H9 (cell line): Measurements from ENCODE around the gene KLF13. TPM values are rescaled to one million over a fixed set of nuclear protein-coding genes. Genes with fewer than 3 reads are reported as not detected.

Experiments used
- DNase-seq: peaks from one replicate; pipeline ENCODE4 v3.0.0-alpha.2; 2017
- H2AFZ ChIP-seq: one replicate; pipeline ENCODE4 v1.6.1; 2013; ENCODE audit warnings: mild to moderate bottlenecking, low read length, control low read depth, moderate library complexity
- H2AK5ac ChIP-seq: 2 replicates; pipeline ENCODE4 v1.6.1; 2013; ENCODE audit warnings: low read length, control low read depth, mixed read lengths; ENCODE audit not compliant: insufficient read length
- H2BK120ac ChIP-seq: one replicate; pipeline ENCODE4 v1.6.1; 2013; ENCODE audit warnings: low read depth, mild to moderate bottlenecking, low read length, control low read depth, inconsistent platforms; ENCODE audit not compliant: poor library complexity, severe bottlenecking
- H2BK12ac ChIP-seq: 2 replicates; pipeline ENCODE4 v1.6.1; 2013; ENCODE audit warnings: low read length, control low read depth, mixed read lengths, low read depth; ENCODE audit not compliant: insufficient read length
- H2BK15ac ChIP-seq: 2 replicates; pipeline ENCODE4 v1.6.1; 2013; ENCODE audit warnings: low read depth, low read length, control low read depth
- H2BK20ac ChIP-seq: one replicate; pipeline ENCODE4 v1.6.1; 2013; ENCODE audit warnings: low read depth, mild to moderate bottlenecking, low read length, control low read depth, inconsistent platforms; ENCODE audit not compliant: poor library complexity, severe bottlenecking
- H2BK5ac ChIP-seq: 2 replicates; pipeline ENCODE4 v1.6.1; 2013; ENCODE audit warnings: low read length, control low read depth, mixed read lengths; ENCODE audit not compliant: insufficient read length
- H3K14ac ChIP-seq: 2 replicates; pipeline ENCODE4 v1.6.1; 2013; ENCODE audit warnings: low read length, control low read depth; ENCODE audit not compliant: insufficient read depth
- H3K18ac ChIP-seq: 2 replicates; pipeline ENCODE4 v1.6.1; 2013; ENCODE audit warnings: low read depth, mild to moderate bottlenecking, mixed read lengths, low read length, control low read depth; ENCODE audit not compliant: insufficient read length
- H3K23ac ChIP-seq: 2 replicates; pipeline ENCODE4 v1.6.1; 2013; ENCODE audit warnings: low read length, control low read depth, mixed read lengths, low read depth; ENCODE audit not compliant: insufficient read length
- H3K23me2 ChIP-seq: 2 replicates; pipeline ENCODE4 v1.6.1; 2013; ENCODE audit warnings: low read depth, mild to moderate bottlenecking, mixed read lengths, low read length, control low read depth; ENCODE audit not compliant: insufficient read length, poor library complexity, severe bottlenecking
- H3K27ac ChIP-seq: 2 replicates; pipeline ENCODE4 v1.5.1; 2013; ENCODE audit warnings: low read length, control low read depth, mixed read lengths, low read depth; ENCODE audit not compliant: insufficient read length
- H3K27me3 ChIP-seq: 2 replicates; pipeline ENCODE4 v1.6.1; 2013; ENCODE audit warnings: low read length, control low read depth, inconsistent platforms; ENCODE audit not compliant: insufficient read depth
- H3K4ac ChIP-seq: 2 replicates; pipeline ENCODE4 v1.6.1; 2013; ENCODE audit warnings: low read depth, mild to moderate bottlenecking, control low read depth, inconsistent platforms, low read length, moderate library complexity
- H3K4me1 ChIP-seq: 2 replicates; pipeline ENCODE4 v1.6.1; 2013; ENCODE audit warnings: low read length, control low read depth, inconsistent platforms; ENCODE audit not compliant: insufficient read depth
- H3K4me2 ChIP-seq: 2 replicates; pipeline ENCODE4 v1.6.1; 2013; ENCODE audit warnings: low read length, control low read depth, mixed read lengths; ENCODE audit not compliant: insufficient read length, insufficient read depth
- H3K56ac ChIP-seq: 2 replicates; pipeline ENCODE4 v1.6.1; 2013; ENCODE audit warnings: low read depth, mild to moderate bottlenecking, mixed read lengths, low read length, control low read depth; ENCODE audit not compliant: insufficient read length
- H3K79me1 ChIP-seq: 2 replicates; pipeline ENCODE4 v1.6.1; 2013; ENCODE audit warnings: low read depth, mild to moderate bottlenecking, moderate library complexity, low read length, control low read depth, inconsistent platforms; ENCODE audit not compliant: insufficient read depth, poor library complexity, severe bottlenecking
- H3K79me2 ChIP-seq: 2 replicates; pipeline ENCODE4 v1.6.1; 2013; ENCODE audit warnings: low read length, control low read depth, inconsistent platforms; ENCODE audit not compliant: insufficient read depth
- H3K9ac ChIP-seq: 2 replicates; pipeline ENCODE4 v1.6.1; 2013; ENCODE audit warnings: low read length, control low read depth, mixed read lengths; ENCODE audit not compliant: insufficient read length; ENCODE audit errors: extremely low read depth
- H3K9me3 ChIP-seq: one replicate; pipeline ENCODE4 v1.6.1; 2013; ENCODE audit warnings: low read depth, low read length, inconsistent platforms; ENCODE audit not compliant: control insufficient read depth
- H3T11ph ChIP-seq: one replicate; pipeline ENCODE4 v1.6.1; 2013; ENCODE audit warnings: mild to moderate bottlenecking, low read length, control low read depth, inconsistent platforms
- H4K20me1 ChIP-seq: one replicate; pipeline ENCODE4 v1.6.1; 2013; ENCODE audit not compliant: control insufficient read depth, insufficient read length, insufficient read depth
- H4K5ac ChIP-seq: 2 replicates; pipeline ENCODE4 v1.6.1; 2013; ENCODE audit warnings: low read depth, mild to moderate bottlenecking, mixed read lengths, low read length, control low read depth; ENCODE audit not compliant: insufficient read length
- H4K8ac ChIP-seq: replicated peaks from 2 replicates; pipeline ENCODE4 v1.6.1; 2013; ENCODE audit warnings: low read length, control low read depth, mixed read lengths, low read depth; ENCODE audit not compliant: insufficient read length
- H4K91ac ChIP-seq: 2 replicates; pipeline ENCODE4 v1.6.1; 2013; ENCODE audit warnings: low read depth, mild to moderate bottlenecking, moderate library complexity, mixed read lengths, low read length, control low read depth; ENCODE audit not compliant: insufficient read length
- H3K27ac Mint-ChIP-seq, 3 experiments: 2 replicates in 2 of 3; 3 replicates in 1 of 3; pipeline ENCODE4 v1.8.0; 2020 to 2021; ENCODE audit warnings: mixed read lengths in 3 of 3, mild to moderate bottlenecking in 1 of 3, moderate library complexity in 1 of 3
- H3K27me3 Mint-ChIP-seq: 2 replicates; pipeline ENCODE4 v1.8.0; 2021; ENCODE audit warnings: low read depth, mild to moderate bottlenecking, moderate library complexity, mixed read lengths
- H3K36me3 Mint-ChIP-seq, 3 experiments: 2 replicates in 2 of 3; 3 replicates in 1 of 3; pipeline ENCODE4 v1.8.0; 2020 to 2021; ENCODE audit warnings: low read depth in 3 of 3, mixed read lengths in 3 of 3; ENCODE audit not compliant: insufficient read depth in 1 of 3
- H3K4me1 Mint-ChIP-seq, 2 experiments: 2 replicates each; pipeline ENCODE4 v1.8.0; 2020; ENCODE audit warnings: mixed read lengths in 2 of 2
- H3K4me3 Mint-ChIP-seq, 2 experiments: 2 replicates in 1 of 2; 3 replicates in 1 of 2; pipeline ENCODE4 v1.8.0; 2020 to 2021; ENCODE audit warnings: mild to moderate bottlenecking in 2 of 2, mixed read lengths in 2 of 2, moderate library complexity in 1 of 2
- H3K9me3 Mint-ChIP-seq, 2 experiments: 2 replicates in 1 of 2; 3 replicates in 1 of 2; pipeline ENCODE4 v1.8.0; 2020; ENCODE audit warnings: mild to moderate bottlenecking in 2 of 2, mixed read lengths in 2 of 2, moderate library complexity in 1 of 2
- WGBS: extraction: QIAGEN DNeasy Blood & Tissue Kit; methylation state at CpG from one replicate; pipeline ENCODE4 v1.1.7; 2013; ENCODE audit warnings: missing lambda C conversion rate, low lambda C conversion rate, mixed read lengths; ENCODE audit not compliant: insufficient read length; ENCODE audit errors: extremely low coverage; 5-methylcytosine and 5-hydroxymethylcytosine counted together
- total RNA-seq: library from RNA; stranded (reverse); gene quantifications from 2 replicates; pipeline ENCODE4 v1.2.1, GENCODE V29; 2021
- TF ChIP-seq, protein P1 (sequence below): fragments of 200-600 bp; sonication (generic); conservative IDR thresholded peaks from 3 replicates; pipeline ENCODE4 v1.8.0; 2021; ENCODE audit warnings: antibody characterized with exemption, mild to moderate bottlenecking

Gene KLF13
- total RNA-seq, 1 experiment from 2014 or later, result 33.4 TPM

DNA sequence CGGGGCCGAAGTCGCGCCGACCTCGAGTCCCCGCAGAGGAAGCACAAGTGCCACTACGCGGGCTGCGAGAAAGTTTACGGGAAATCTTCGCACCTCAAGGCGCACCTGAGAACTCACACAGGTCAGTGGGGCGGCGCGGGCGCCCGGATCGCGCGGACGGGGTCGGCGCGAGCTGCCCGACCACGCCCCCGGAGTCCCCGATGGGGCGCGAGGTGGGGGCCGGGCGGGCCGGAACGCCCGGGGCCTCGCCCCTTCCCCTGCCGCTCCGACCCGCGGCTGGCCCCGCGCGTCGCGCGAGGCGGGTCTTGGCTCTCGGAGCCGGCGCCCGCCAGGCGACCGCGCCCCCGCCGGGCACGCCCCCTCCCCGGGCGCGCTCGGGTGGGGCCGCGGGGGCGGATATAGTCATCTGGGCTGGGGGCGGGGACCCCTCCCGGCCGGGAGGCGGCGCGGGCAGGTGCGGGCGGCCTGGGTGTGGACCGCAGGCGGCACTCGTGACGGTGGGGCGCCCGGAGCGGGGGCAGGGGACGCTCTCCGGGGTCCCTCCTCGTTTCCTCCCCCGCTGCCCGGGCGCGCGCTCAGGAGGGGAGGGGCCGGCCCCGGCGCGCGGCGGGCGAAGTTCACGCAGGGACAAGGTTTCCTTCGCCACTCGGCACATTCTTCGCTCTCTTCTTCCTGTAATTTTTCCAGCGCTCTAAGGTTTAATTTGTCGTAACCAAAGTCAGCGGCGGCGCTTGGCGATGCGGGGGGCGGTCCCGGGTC, 1.2 kb downstream of the KLF13 start:
- TF ChIP-seq, protein P1, sequence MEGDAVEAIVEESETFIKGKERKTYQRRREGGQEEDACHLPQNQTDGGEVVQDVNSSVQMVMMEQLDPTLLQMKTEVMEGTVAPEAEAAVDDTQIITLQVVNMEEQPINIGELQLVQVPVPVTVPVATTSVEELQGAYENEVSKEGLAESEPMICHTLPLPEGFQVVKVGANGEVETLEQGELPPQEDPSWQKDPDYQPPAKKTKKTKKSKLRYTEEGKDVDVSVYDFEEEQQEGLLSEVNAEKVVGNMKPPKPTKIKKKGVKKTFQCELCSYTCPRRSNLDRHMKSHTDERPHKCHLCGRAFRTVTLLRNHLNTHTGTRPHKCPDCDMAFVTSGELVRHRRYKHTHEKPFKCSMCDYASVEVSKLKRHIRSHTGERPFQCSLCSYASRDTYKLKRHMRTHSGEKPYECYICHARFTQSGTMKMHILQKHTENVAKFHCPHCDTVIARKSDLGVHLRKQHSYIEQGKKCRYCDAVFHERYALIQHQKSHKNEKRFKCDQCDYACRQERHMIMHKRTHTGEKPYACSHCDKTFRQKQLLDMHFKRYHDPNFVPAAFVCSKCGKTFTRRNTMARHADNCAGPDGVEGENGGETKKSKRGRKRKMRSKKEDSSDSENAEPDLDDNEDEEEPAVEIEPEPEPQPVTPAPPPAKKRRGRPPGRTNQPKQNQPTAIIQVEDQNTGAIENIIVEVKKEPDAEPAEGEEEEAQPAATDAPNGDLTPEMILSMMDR, result 0 out of 3 replicates have a peak, but pooled peaks have one; percentile 12
- H3K9me3 Mint-ChIP-seq, result no peaks in the 10 kb centered on the region; a peak in 1 of 5 replicates
- Histone ChIP-seq H2AK5ac (no peak overlapping the region), H2BK15ac (no peak overlapping the region), H3K23me2 (peaks cover 13% of the 10 kb centered on the region), H3K23ac (no peak overlapping the region), H3K27ac (no peak overlapping the region), H3K14ac (no peak overlapping the region), H3K4me2 (peak overlapping the region; percentile 21), H3K79me2 (peaks cover 13% of the 10 kb centered on the region), H3K79me1 (peaks cover 3% of the 10 kb centered on the region), H2BK20ac (no peak overlapping the region), H3T11ph (no peak overlapping the region), H4K8ac (no peak overlapping the region), H3K9ac (no peak overlapping the region), H4K91ac (no peak overlapping the region), H2AFZ (no peak overlapping the region), H3K4me1 (peaks cover 3% of the 10 kb centered on the region; the same call in 1 of the 2 replicates), H2BK120ac (no peak overlapping the region), H3K9me3 (no peaks in the 10 kb centered on the region), H2BK5ac (no peak overlapping the region), H4K5ac (no peak overlapping the region), H3K56ac (no peak overlapping the region), H3K27me3 (0 out of 2 replicates have a peak, but pooled peaks cover 2% of the 10 kb centered on the region), H4K20me1 (no peaks in the 10 kb centered on the region), H3K18ac (no peak overlapping the region), H3K4ac (no peak overlapping the region), H2BK12ac (no peak overlapping the region)
- H3K27ac Mint-ChIP-seq, result no peak overlapping the region
- WGBS, result no CpG with 5 or more reads among the region's 108 CpGs
- H3K36me3 Mint-ChIP-seq, result peaks cover 0 to 10% (median 2%) of the 10 kb centered on the region in 3 experiments; a peak in 2 of 7 replicates
- H3K27me3 Mint-ChIP-seq, result peaks cover 19% of the 10 kb centered on the region
- peaks cover 46 to 49% of the 10 kb centered on the region in 2 experiments for H3K4me1 Mint-ChIP-seq
- peak overlapping the region; percentile 78 to 95 for H3K4me3 Mint-ChIP-seq
- no peak for DNase-seq
